ENCODE data around the gene FAM217A. TPM values are rescaled to one million over a fixed set of nuclear protein-coding genes. Genes with fewer than 3 reads are reported as not detected.

FAM217A gene
- total and polyA plus RNA-seq, 2 of the 13 experiments (the other 11 are each of a cell fraction or from before 2014, with no cell fraction given): not detected

- TF ChIP-seq ARID4A (CRISPR knock-in tag; IDR thresholded peaks at IDR 0.05; ENCODE audit: borderline replicate concordance) (peak; percentile 84; the same call in 1 of the 2 replicates), CERS6 (CRISPR knock-in tag; IDR thresholded peaks at IDR 0.05) (no peak), FOXK1 (CRISPR knock-in tag; IDR thresholded peaks at IDR 0.05; ENCODE audit: borderline replicate concordance, low read depth) (peak; percentile 63; the same call in 1 of the 2 replicates), TEAD3 (CRISPR knock-in tag; optimal IDR thresholded peaks at IDR 0.05; ENCODE audit: borderline replicate concordance) (peak; percentile 93), ZBTB49 (CRISPR knock-in tag; IDR thresholded peaks at IDR 0.05; ENCODE audit: borderline replicate concordance) (no peak), FOXM1 (CRISPR knock-in tag; IDR thresholded peaks at IDR 0.05) (0 out of 2 replicates have a peak, but pooled peaks have one; percentile 24), NCOA2 (CRISPR knock-in tag; IDR thresholded peaks at IDR 0.05) (peak; percentile 46), PCBP2 (optimal IDR thresholded peaks at IDR 0.05; ENCODE audit: low read depth, low read length, poor library complexity, severe bottlenecking) (no peak), REST (IDR thresholded peaks at IDR 0.05; ENCODE audit: borderline replicate concordance in 1 of 2, low read depth in 1 of 2, low read length in 2 of 2) (peak in 1 of 2 experiments; percentile 57; a peak in 1 of 4 replicates), ZNF225 (CRISPR knock-in tag; IDR thresholded peaks at IDR 0.05) (0 out of 2 replicates have a peak, but pooled peaks have one; percentile 54), RELA (CRISPR knock-in tag; IDR thresholded peaks at IDR 0.05) (no peak), ATF7 (IDR thresholded peaks at IDR 0.05) (no peak), ATF7 (CRISPR knock-in tag; IDR thresholded peaks at IDR 0.05) (no peak), RCOR2 (CRISPR knock-in tag; IDR thresholded peaks at IDR 0.05) (no peak), NFKB2 (CRISPR knock-in tag; IDR thresholded peaks at IDR 0.05; ENCODE audit: borderline replicate concordance) (peak; percentile 94; the same call in 1 of the 2 replicates), SETDB1 (CRISPR knock-in tag; IDR thresholded peaks at IDR 0.05; ENCODE audit: borderline replicate concordance) (no peak)
These were observed 57.6 kb downstream of the FAM217A start (continued) for GRCh38 chr6:4021133-4021853.

Data from HepG2 (cell line).